Mesenchymal stem cell (in vitro differentiated cells and primary cell): ENCODE results near the gene TRIM2.

Experiments
- DNase-seq: peaks from one replicate; pipeline ENCODE4 v3.0.0-alpha.2; 2013
- H2AFZ ChIP-seq: one replicate; pipeline ENCODE4 v1.6.1; 2013; ENCODE audit warnings: low read depth, mild to moderate bottlenecking, control low read depth, inconsistent platforms, low read length, moderate library complexity
- H2AK5ac ChIP-seq: 2 replicates; pipeline ENCODE4 v1.6.1; 2013; ENCODE audit warnings: low read length, moderate library complexity, mild to moderate bottlenecking, inconsistent platforms; ENCODE audit not compliant: severe bottlenecking
- H2BK120ac ChIP-seq: one replicate; pipeline ENCODE4 v1.6.1; 2013; ENCODE audit warnings: low read depth, mild to moderate bottlenecking, inconsistent platforms, low read length, moderate library complexity
- H2BK12ac ChIP-seq, 2 experiments: one replicate each; pipeline ENCODE4 v1.6.1; 2013; ENCODE audit warnings: inconsistent platforms in 2 of 2, low read length in 2 of 2, mild to moderate bottlenecking in 2 of 2, moderate library complexity in 2 of 2, control low read depth in 1 of 2
- H2BK15ac ChIP-seq: one replicate; pipeline ENCODE4 v1.6.1; 2013; ENCODE audit warnings: mild to moderate bottlenecking, low read depth, inconsistent platforms; ENCODE audit not compliant: poor library complexity, severe bottlenecking
- H2BK5ac ChIP-seq: 2 replicates; pipeline ENCODE4 v1.6.1; 2013; ENCODE audit warnings: low read depth, mild to moderate bottlenecking, low read length, control low read depth, inconsistent platforms; ENCODE audit not compliant: poor library complexity, severe bottlenecking
- H3K14ac ChIP-seq, 2 experiments: one replicate each; pipeline ENCODE4 v1.6.1; 2013; ENCODE audit warnings: inconsistent platforms in 2 of 2, low read length in 2 of 2, control low read depth in 1 of 2, mild to moderate bottlenecking in 1 of 2, moderate library complexity in 1 of 2
- H3K18ac ChIP-seq, 2 experiments: one replicate each; pipeline ENCODE4 v1.6.1; 2013; ENCODE audit warnings: inconsistent platforms in 2 of 2, low read length in 2 of 2, control low read depth in 1 of 2, low read depth in 1 of 2, mild to moderate bottlenecking in 1 of 2
- H3K23ac ChIP-seq, 2 experiments: one replicate each; pipeline ENCODE4 v1.6.1; 2013; ENCODE audit warnings: inconsistent platforms in 2 of 2, low read length in 2 of 2, mild to moderate bottlenecking in 2 of 2, moderate library complexity in 2 of 2, control low read depth in 1 of 2
- H3K27ac ChIP-seq: 2 replicates; pipeline ENCODE4 v1.5.1; 2013; ENCODE audit warnings: mild to moderate bottlenecking, moderate library complexity, low read length, control low read depth, inconsistent platforms; ENCODE audit not compliant: poor library complexity, severe bottlenecking
- H3K27me3 ChIP-seq, 2 experiments: 2 replicates each; pipeline versions ENCODE4 v1.6.1 to v1.7.0; 2013; ENCODE audit warnings: low read length in 2 of 2, mild to moderate bottlenecking in 2 of 2, moderate library complexity in 2 of 2, control low read depth in 1 of 2, inconsistent platforms in 1 of 2; ENCODE audit not compliant: control insufficient read depth in 1 of 2, insufficient read depth in 1 of 2
- H3K36me3 ChIP-seq, 2 experiments: 2 replicates each; pipeline versions ENCODE4 v1.6.1 to v1.7.0; 2013; ENCODE audit warnings: low read length in 2 of 2, control low read depth in 1 of 2, inconsistent platforms in 1 of 2, low read depth in 1 of 2, mild to moderate bottlenecking in 1 of 2; ENCODE audit not compliant: insufficient read depth in 2 of 2, control insufficient read depth in 1 of 2
- H3K4ac ChIP-seq, 2 experiments: one replicate each; pipeline ENCODE4 v1.6.1; 2013; ENCODE audit warnings: inconsistent platforms in 2 of 2, low read length in 2 of 2, mild to moderate bottlenecking in 2 of 2, moderate library complexity in 2 of 2, control low read depth in 1 of 2, low read depth in 1 of 2
- H3K4me1 ChIP-seq: 2 replicates; pipeline ENCODE4 v1.6.1; 2013; ENCODE audit warnings: low read depth, low read length, control low read depth; ENCODE audit not compliant: control insufficient read depth, insufficient read depth
- H3K4me2 ChIP-seq: 2 replicates; pipeline ENCODE4 v1.6.1; 2013; ENCODE audit warnings: low read length, mild to moderate bottlenecking, inconsistent platforms; ENCODE audit not compliant: poor library complexity, severe bottlenecking
- H3K4me3 ChIP-seq, 2 experiments: 2 replicates each; pipeline versions ENCODE4 v1.5.1 to v1.7.0; 2013; ENCODE audit warnings: low read length in 2 of 2, mild to moderate bottlenecking in 2 of 2, control low read depth in 1 of 2, low read depth in 1 of 2; ENCODE audit not compliant: insufficient read depth in 1 of 2
- H3K79me1 ChIP-seq: replicated peaks from 2 replicates; pipeline ENCODE4 v1.6.1; 2013; ENCODE audit warnings: mild to moderate bottlenecking, control low read depth, low read length, inconsistent platforms; ENCODE audit not compliant: poor library complexity, severe bottlenecking
- H3K9ac ChIP-seq: 2 replicates; pipeline ENCODE4 v1.7.0; 2013; ENCODE audit warnings: mild to moderate bottlenecking, low read length, moderate library complexity
- H3K9me3 ChIP-seq: 2 replicates; pipeline ENCODE4 v1.7.0; 2013; ENCODE audit warnings: mild to moderate bottlenecking, low read length; ENCODE audit not compliant: control insufficient read depth
- H4K8ac ChIP-seq: one replicate; pipeline ENCODE4 v1.6.1; 2013; ENCODE audit warnings: inconsistent platforms, mild to moderate bottlenecking, low read length, moderate library complexity
- H4K91ac ChIP-seq: one replicate; pipeline ENCODE4 v1.6.1; 2013; ENCODE audit warnings: mild to moderate bottlenecking, low read length, inconsistent platforms
- WGBS: methylation state at CpG from one replicate; pipeline ENCODE4 v1.1.7; 2013; ENCODE audit warnings: mixed read lengths; 5-methylcytosine and 5-hydroxymethylcytosine counted together

TRIM2 gene

DNA sequence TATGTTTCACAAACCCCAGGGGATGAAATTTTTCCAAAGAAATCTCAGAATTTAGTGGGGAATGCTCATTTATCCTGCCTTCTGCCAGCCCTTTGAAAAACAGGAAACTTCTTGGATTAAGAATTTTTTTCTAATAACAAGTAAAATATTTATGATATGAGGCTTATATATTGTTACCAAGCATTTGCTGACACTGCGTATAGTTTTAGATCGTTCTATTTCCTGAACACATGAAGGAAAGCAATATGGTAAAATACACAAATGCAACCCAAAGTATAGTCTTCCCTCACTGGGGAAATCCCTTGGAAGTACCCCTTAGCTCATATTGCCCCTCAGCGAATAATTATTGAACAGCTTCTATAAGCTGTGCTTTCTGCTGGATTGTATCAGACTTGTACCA lies 85.9 kb downstream of the TRIM2 start:
- no peak overlapping the region for H3K18ac ChIP-seq
- peaks cover 13% of the 10 kb centered on the region for H3K9me3 ChIP-seq
- H2BK120ac ChIP-seq: no peak overlapping the region
- H2BK15ac ChIP-seq: no peak overlapping the region
- H3K4me1 ChIP-seq: peaks cover 2% of the 10 kb centered on the region
- no peak overlapping the region for H2AK5ac ChIP-seq
- no peak overlapping the region for H4K91ac ChIP-seq
- no peak overlapping the region for H2BK5ac ChIP-seq
- no peak overlapping the region for H3K27ac ChIP-seq
- no peak overlapping the region for H2BK12ac ChIP-seq
- H3K4ac ChIP-seq: no peak overlapping the region
- no peak overlapping the region for H3K23ac ChIP-seq
- H3K4me3 ChIP-seq: no peak overlapping the region
- no peak overlapping the region for H3K9ac ChIP-seq
- DNase-seq: no peak
- H3K27me3 ChIP-seq: no peaks in the 10 kb centered on the region
- H2AFZ ChIP-seq: no peak overlapping the region
- WGBS: 100% methylated on average over 3 of the region's 3 CpGs
- H3K4me2 ChIP-seq: no peak overlapping the region
- H4K8ac ChIP-seq: no peak overlapping the region
- peaks cover 5% of the 10 kb centered on the region for H3K79me1 ChIP-seq
- no peak overlapping the region for H3K14ac ChIP-seq
- H3K36me3 ChIP-seq: peaks cover 7 to 37% of the 10 kb centered on the region in 2 experiments

DNA sequence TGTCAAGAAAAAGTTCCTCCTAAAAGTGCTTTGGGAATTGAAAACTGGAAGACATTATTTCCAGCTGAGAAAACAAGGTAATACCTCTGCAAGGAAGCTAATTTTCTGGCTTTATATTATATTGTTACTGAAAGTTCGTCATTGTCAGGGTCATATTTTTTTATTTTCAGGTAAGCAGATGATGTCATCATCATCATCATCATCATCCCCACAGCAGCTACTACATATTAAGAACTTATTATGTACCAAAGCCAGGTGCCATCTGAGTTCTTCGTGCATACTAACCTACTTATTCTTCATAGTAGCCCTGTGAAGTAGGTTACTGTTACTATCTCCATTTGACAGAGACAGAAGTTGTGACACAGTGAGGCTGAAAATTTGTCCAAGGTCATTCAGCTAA lies 87.3 kb downstream of the TRIM2 start:
- Histone ChIP-seq H3K27ac (no peak overlapping the region), H4K91ac (no peak overlapping the region), H3K79me1 (peaks cover 5% of the 10 kb centered on the region), H3K9me3 (peaks cover 13% of the 10 kb centered on the region), H3K4me2 (no peak overlapping the region), H3K36me3 (peaks cover 16 to 47% of the 10 kb centered on the region in 2 experiments), H4K8ac (no peak overlapping the region), H3K27me3 (no peaks in the 10 kb centered on the region), H3K23ac (no peak overlapping the region), H3K4me3 (no peak overlapping the region), H3K4me1 (peaks cover 10% of the 10 kb centered on the region), H2AFZ (no peak overlapping the region), H2BK5ac (no peak overlapping the region), H2BK15ac (no peak overlapping the region), H2BK12ac (no peak overlapping the region), H3K14ac (no peak overlapping the region), H3K18ac (no peak overlapping the region), H2AK5ac (no peak overlapping the region), H3K4ac (no peak overlapping the region), H3K9ac (no peak overlapping the region), H2BK120ac (no peak overlapping the region)
- no CpG with 5 or more reads among the region's 2 CpGs for WGBS
- DNase-seq: no peak

DNA sequence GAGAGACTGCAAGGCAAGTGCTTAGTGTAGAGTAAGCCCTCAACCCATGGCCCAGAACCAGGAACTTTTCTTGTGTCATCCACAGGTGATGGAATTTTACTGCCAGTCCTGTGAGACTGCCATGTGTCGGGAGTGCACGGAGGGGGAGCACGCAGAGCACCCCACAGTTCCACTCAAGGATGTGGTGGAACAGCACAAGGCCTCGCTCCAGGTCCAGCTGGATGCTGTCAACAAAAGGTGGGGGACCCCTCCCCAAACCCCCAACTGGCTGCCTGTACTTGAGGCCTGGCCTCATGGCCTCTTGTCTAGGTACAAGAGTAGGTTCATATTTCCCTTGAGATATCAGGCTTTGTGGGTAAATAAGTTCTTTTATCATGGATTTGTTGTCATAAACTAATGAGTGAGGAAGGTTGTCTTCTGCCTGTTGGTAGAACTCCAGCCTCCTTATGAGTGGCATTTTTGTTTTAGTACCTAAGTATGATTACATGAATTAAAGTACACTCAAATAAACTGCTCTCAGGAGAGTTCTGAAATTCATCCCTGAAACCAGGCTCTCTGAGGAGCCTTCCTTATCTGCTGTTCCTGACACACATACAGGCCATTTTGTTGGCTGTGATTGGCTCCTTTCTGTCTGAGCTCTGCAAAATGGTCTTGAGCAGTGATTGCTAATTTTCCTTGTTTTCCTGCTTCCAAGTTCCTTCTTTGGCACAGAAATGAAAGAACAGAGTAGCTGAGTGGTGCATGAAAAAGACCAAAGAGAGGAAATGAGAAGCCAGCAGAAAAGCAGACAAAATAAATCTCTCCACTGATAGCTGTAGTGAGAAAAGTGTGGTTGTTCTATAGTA lies 88.9 kb downstream of the TRIM2 start:
- no peak overlapping the region for H2AFZ ChIP-seq
- H3K18ac ChIP-seq: no peak overlapping the region
- peaks cover 3% of the 10 kb centered on the region for H3K79me1 ChIP-seq
- H3K14ac ChIP-seq: no peak overlapping the region
- H3K4me1 ChIP-seq: peaks cover 10% of the 10 kb centered on the region
- H3K27ac ChIP-seq: no peak overlapping the region
- H3K4ac ChIP-seq: no peak overlapping the region
- no peak overlapping the region for H2AK5ac ChIP-seq
- H3K4me2 ChIP-seq: no peak overlapping the region
- DNase-seq: no peak
- H3K27me3 ChIP-seq: no peaks in the 10 kb centered on the region
- peak overlapping the region; percentile 7 for H4K91ac ChIP-seq
- no peak overlapping the region for H3K9ac ChIP-seq
- no peak overlapping the region for H3K4me3 ChIP-seq
- peak overlapping the region; percentile 42 for H4K8ac ChIP-seq
- H2BK5ac ChIP-seq: no peak overlapping the region
- H2BK120ac ChIP-seq: no peak overlapping the region
- no peak overlapping the region for H2BK15ac ChIP-seq
- no peak overlapping the region for H2BK12ac ChIP-seq
- no peak overlapping the region for H3K23ac ChIP-seq
- peaks cover 9% of the 10 kb centered on the region for H3K9me3 ChIP-seq
- H3K36me3 ChIP-seq: peaks cover 16 to 56% of the 10 kb centered on the region in 2 experiments
- 98% methylated on average over 4 of the region's 4 CpGs for WGBS

DNA sequence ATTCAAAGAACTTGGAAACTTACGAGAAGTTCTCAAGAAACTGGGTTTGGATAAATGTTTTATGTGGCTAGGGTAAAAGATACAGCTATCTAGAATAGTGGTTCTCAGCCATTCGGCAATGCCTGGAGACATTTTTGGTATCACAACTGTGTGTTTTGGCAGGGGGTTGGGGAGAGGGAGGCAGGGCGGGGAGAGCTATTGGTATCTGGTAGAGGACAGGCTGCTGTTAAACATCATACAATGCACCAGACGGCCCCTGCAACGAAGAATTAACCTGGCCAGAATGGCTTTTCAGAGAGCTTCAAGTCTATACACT lies 89.5 kb downstream of the TRIM2 start:
- Histone ChIP-seq H3K79me1 (peaks cover 4% of the 10 kb centered on the region), H3K27ac (no peak overlapping the region), H3K14ac (no peak overlapping the region), H3K4me2 (no peak overlapping the region), H3K23ac (no peak overlapping the region), H3K18ac (no peak overlapping the region), H2BK15ac (no peak overlapping the region), H3K27me3 (no peaks in the 10 kb centered on the region), H3K9me3 (peaks cover 4% of the 10 kb centered on the region), H3K4me3 (no peak overlapping the region), H2BK12ac (no peak overlapping the region), H2BK5ac (no peak overlapping the region), H4K91ac (no peak overlapping the region), H3K9ac (no peak overlapping the region), H2AK5ac (no peak overlapping the region), H2BK120ac (no peak overlapping the region), H3K36me3 (peaks cover 16 to 59% of the 10 kb centered on the region in 2 experiments), H3K4ac (no peak overlapping the region), H2AFZ (no peak overlapping the region), H4K8ac (no peak overlapping the region), H3K4me1 (peaks cover 10% of the 10 kb centered on the region)
- DNase-seq: no peak
- 93% methylated on average over 2 of the region's 5 CpGs for WGBS
